Liver (tissue), 9 donors: ENCODE measurements around the gene CTPS1. TPM values are rescaled to one million over a fixed set of nuclear protein-coding genes. Genes with fewer than 3 reads are reported as not detected.

Experiments
- DNase-seq: peaks from one replicate; pipeline ENCODE4 v3.0.0-alpha.2; 2017; ENCODE audit warnings: low spot score
- H3K27ac ChIP-seq, 2 donors: one replicate each; pipeline ENCODE4 v1.7.0; 2013; ENCODE audit warnings: inconsistent platforms in 2 of 2, low read length in 2 of 2, control low read depth in 1 of 2, low read depth in 1 of 2, mild to moderate bottlenecking in 1 of 2
- H3K27me3 ChIP-seq, 4 donors: one replicate each; pipeline versions ENCODE4 v1.6.1 to v1.7.0; 2013; ENCODE audit warnings: low read length in 3 of 4, inconsistent platforms in 1 of 4, mild to moderate bottlenecking in 1 of 4, moderate library complexity in 1 of 4; ENCODE audit not compliant: control insufficient read depth in 4 of 4, insufficient read depth in 4 of 4
- H3K36me3 ChIP-seq, 4 donors: one replicate each; pipeline versions ENCODE4 v1.6.1 to v1.7.0; 2013; ENCODE audit warnings: low read length in 3 of 4, mild to moderate bottlenecking in 3 of 4, low read depth in 1 of 4, moderate library complexity in 1 of 4; ENCODE audit not compliant: control insufficient read depth in 4 of 4, insufficient read depth in 3 of 4
- H3K4me1 ChIP-seq, 4 donors: one replicate each; pipeline versions ENCODE4 v1.6.1 to v1.7.0; 2013; ENCODE audit warnings: low read length in 3 of 4, mild to moderate bottlenecking in 3 of 4, moderate library complexity in 1 of 4; ENCODE audit not compliant: control insufficient read depth in 4 of 4, insufficient read depth in 4 of 4
- H3K4me3 ChIP-seq, 3 donors: one replicate each; pipeline versions ENCODE4 v1.6.1 to v1.7.0; 2013; ENCODE audit warnings: low read length in 3 of 3, control low read depth in 1 of 3, low read depth in 1 of 3, mild to moderate bottlenecking in 1 of 3
- H3K9ac ChIP-seq, 2 donors: one replicate each; pipeline ENCODE4 v1.7.0; 2013; ENCODE audit warnings: low read length in 2 of 2, mild to moderate bottlenecking in 2 of 2, moderate library complexity in 2 of 2, control low read depth in 1 of 2, low read depth in 1 of 2
- H3K9me3 ChIP-seq, 4 donors: one replicate each; pipeline versions ENCODE4 v1.6.1 to v1.7.0; 2013; ENCODE audit warnings: low read length in 3 of 4; ENCODE audit not compliant: control insufficient read depth in 4 of 4
- ATF3 ChIP-seq: IDR thresholded peaks from 2 replicates; pipeline ENCODE4 v1.6.1; 2016; ENCODE audit warnings: antibody characterized with exemption
- CTCF ChIP-seq: fragments of 150-350 bp; IDR thresholded peaks from 2 replicates; pipeline ENCODE4 v1.5.1; 2017; ENCODE audit warnings: improper control_type of control experiment, low read depth, low read length; ENCODE audit not compliant: missing input control
- FOXA1 ChIP-seq: IDR thresholded peaks from 2 replicates; pipeline ENCODE4 v1.6.1; 2016; ENCODE audit warnings: antibody characterized with exemption
- FOXA2 ChIP-seq: IDR thresholded peaks from 2 replicates; pipeline ENCODE4 v1.6.1; 2016; ENCODE audit warnings: antibody characterized with exemption
- HNF4A ChIP-seq, 2 donors: conservative IDR thresholded peaks; 2 replicates each; pipeline ENCODE4 v1.6.1; 2016; ENCODE audit warnings: antibody characterized with exemption in 2 of 2, mild to moderate bottlenecking in 2 of 2
- JUND ChIP-seq, 2 donors: IDR thresholded peaks; 2 replicates each; pipeline ENCODE4 v1.6.1; 2016; ENCODE audit warnings: antibody characterized with exemption in 2 of 2
- NR2F2 ChIP-seq: IDR thresholded peaks from 2 replicates; pipeline ENCODE4 v1.6.1; 2016; ENCODE audit warnings: antibody characterized with exemption
- RAD21 ChIP-seq, 2 donors: IDR thresholded peaks; 2 replicates each; pipeline ENCODE4 v1.6.1; 2016; ENCODE audit warnings: antibody characterized with exemption in 2 of 2, mild to moderate bottlenecking in 2 of 2
- REST ChIP-seq: IDR thresholded peaks from 2 replicates; pipeline ENCODE4 v1.6.1; 2016; ENCODE audit warnings: antibody characterized with exemption, mild to moderate bottlenecking
- RXRA ChIP-seq, 2 donors: IDR thresholded peaks; 2 replicates each; pipeline ENCODE4 v1.6.1; 2017 to 2018; ENCODE audit warnings: antibody characterized with exemption in 2 of 2, mild to moderate bottlenecking in 1 of 2
- SP1 ChIP-seq: IDR thresholded peaks from 2 replicates; pipeline ENCODE4 v1.6.1; 2018; ENCODE audit warnings: antibody characterized with exemption, mild to moderate bottlenecking
- TAF1 ChIP-seq: conservative IDR thresholded peaks from 2 replicates; pipeline ENCODE4 v1.6.1; 2016; ENCODE audit warnings: antibody characterized with exemption, mild to moderate bottlenecking
- WGBS: extraction: QIAGEN DNeasy Blood & Tissue Kit; methylation state at CpG from one replicate; pipeline ENCODE4 v1.1.7; 2013; 5-methylcytosine and 5-hydroxymethylcytosine counted together
- polyA plus RNA-seq, 2 donors: library from polyadenylated mRNA; stranded (reverse) in 1 of 2; unstranded in 1 of 2; fragments of 200-250 nt in 1 of 2; fragments of >200 nt in 1 of 2; fragmentation: Nextera tagmentation in 1 of 2; extraction: Ambion mirVana in 1 of 2; gene quantifications; one replicate each; pipeline versions ENCODE4 v1.2.1 to v1.2.3, GENCODE V29; 2013 to 2015
- total RNA-seq, 2 donors: library from RNA; depleted of rRNA; stranded (reverse); fragments of >200 nt; gene quantifications; one replicate each; pipeline ENCODE4 v1.2.3, GENCODE V29; 2014
- TF ChIP-seq, protein P1 (sequence below): IDR thresholded peaks from 2 replicates; pipeline ENCODE4 v1.6.1; 2016; ENCODE audit warnings: antibody characterized with exemption
- TF ChIP-seq, protein P2 (sequence below): IDR thresholded peaks from 2 replicates; pipeline ENCODE4 v1.6.1; 2016; ENCODE audit warnings: antibody characterized with exemption
- donor health status: healthy.
- donor health status: healthy.
- donor health status: healthy.
- donor health status: healthy.
- donor health status: healthy.

The CTPS1 gene
- total and polyA plus RNA-seq, 4 donors: 13.6 to 46.9 (median 19.8) TPM

GRCh38 chr1:40958210-40958609, 21.3 kb upstream of the CTPS1 start:
- H3K4me1 ChIP-seq: no peaks in the 10 kb centered on the region

DNA sequence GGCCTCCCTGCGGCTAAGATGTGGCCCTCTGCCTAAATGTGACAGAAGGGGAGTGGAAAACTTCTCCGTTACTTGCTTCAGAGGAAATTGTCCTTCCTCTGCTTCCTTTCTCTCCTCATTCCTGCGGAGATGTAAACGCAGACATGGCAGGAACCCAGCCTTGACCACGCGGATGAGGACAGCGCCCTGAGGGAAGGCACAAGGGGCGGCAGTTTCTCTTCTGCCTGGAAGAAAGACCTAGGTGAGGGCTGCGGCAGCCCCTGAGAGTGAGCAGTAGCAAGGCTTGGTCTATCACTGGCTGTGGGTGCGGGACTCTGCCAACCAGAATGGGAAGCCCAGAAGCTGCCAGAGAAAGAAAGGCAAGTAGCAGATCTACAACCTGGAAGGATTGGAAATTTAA, 14.0 kb upstream of the CTPS1 start:
- TF ChIP-seq HNF4A (conservative IDR thresholded peaks at IDR 0.05) (no peak), RAD21 (IDR thresholded peaks at IDR 0.05) (no peak), TAF1 (no peak), JUND (IDR thresholded peaks at IDR 0.05) (no peak), FOXA1 (no peak), RXRA (IDR thresholded peaks at IDR 0.05) (no peak), CTCF (no peak), FOXA2 (no peak), SP1 (no peak), NR2F2 (no peak), REST (no peak), ATF3 (no peak)
- TF ChIP-seq, protein P1, sequence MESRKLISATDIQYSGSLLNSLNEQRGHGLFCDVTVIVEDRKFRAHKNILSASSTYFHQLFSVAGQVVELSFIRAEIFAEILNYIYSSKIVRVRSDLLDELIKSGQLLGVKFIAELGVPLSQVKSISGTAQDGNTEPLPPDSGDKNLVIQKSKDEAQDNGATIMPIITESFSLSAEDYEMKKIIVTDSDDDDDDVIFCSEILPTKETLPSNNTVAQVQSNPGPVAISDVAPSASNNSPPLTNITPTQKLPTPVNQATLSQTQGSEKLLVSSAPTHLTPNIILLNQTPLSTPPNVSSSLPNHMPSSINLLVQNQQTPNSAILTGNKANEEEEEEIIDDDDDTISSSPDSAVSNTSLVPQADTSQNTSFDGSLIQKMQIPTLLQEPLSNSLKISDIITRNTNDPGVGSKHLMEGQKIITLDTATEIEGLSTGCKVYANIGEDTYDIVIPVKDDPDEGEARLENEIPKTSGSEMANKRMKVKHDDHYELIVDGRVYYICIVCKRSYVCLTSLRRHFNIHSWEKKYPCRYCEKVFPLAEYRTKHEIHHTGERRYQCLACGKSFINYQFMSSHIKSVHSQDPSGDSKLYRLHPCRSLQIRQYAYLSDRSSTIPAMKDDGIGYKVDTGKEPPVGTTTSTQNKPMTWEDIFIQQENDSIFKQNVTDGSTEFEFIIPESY: no peak
- TF ChIP-seq, protein P2, sequence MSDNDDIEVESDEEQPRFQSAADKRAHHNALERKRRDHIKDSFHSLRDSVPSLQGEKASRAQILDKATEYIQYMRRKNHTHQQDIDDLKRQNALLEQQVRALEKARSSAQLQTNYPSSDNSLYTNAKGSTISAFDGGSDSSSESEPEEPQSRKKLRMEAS: no peak
- no peaks in the 10 kb centered on the region for H3K36me3 ChIP-seq
- H3K27ac ChIP-seq: no peak overlapping the region
- 80% methylated on average over 10 of the region's 10 CpGs for WGBS
- no peak for DNase-seq
- H3K27me3 ChIP-seq: no peaks in the 10 kb centered on the region
- H3K9me3 ChIP-seq: no peaks in the 10 kb centered on the region
- no peaks in the 10 kb centered on the region for H3K4me1 ChIP-seq
- no peak overlapping the region for H3K9ac ChIP-seq
- H3K4me3 ChIP-seq: no peak overlapping the region

More at GRCh38 chr1:40958210-40958609, 21.3 kb upstream of the CTPS1 start:
- DNase-seq: no peak
- H3K27ac ChIP-seq: no peak overlapping the region
- no peak overlapping the region for H3K9ac ChIP-seq
- H3K4me3 ChIP-seq: no peak overlapping the region
- no peak for TF ChIP-seq RXRA (IDR thresholded peaks at IDR 0.05)
- H3K27me3 ChIP-seq: no peaks in the 10 kb centered on the region
- H3K9me3 ChIP-seq: no peaks in the 10 kb centered on the region
- no peaks in the 10 kb centered on the region for H3K36me3 ChIP-seq
